Measurements from ENCODE around the gene ATL2.

DNA sequence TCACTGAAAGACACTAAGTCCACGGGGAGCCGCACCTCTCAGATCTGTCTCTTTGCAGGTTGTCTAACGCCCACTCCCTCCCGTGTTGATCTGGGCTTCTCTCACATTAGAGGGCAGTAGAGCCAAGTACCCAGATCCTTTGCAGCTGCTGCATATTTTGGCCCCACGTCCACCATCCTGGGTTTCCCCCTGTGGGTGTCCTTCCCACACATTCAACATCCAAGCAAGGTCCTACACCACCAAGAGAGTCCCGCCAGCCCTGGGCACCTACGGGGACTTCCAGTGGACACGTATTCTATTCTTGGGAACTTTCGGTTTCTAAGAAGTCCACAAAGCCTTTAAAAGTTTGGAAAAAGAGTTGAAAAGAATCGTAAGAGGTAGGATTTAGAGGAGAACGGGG lies 116.6 kb downstream of the ATL2 start:
- TF ChIP-seq, protein P1, sequence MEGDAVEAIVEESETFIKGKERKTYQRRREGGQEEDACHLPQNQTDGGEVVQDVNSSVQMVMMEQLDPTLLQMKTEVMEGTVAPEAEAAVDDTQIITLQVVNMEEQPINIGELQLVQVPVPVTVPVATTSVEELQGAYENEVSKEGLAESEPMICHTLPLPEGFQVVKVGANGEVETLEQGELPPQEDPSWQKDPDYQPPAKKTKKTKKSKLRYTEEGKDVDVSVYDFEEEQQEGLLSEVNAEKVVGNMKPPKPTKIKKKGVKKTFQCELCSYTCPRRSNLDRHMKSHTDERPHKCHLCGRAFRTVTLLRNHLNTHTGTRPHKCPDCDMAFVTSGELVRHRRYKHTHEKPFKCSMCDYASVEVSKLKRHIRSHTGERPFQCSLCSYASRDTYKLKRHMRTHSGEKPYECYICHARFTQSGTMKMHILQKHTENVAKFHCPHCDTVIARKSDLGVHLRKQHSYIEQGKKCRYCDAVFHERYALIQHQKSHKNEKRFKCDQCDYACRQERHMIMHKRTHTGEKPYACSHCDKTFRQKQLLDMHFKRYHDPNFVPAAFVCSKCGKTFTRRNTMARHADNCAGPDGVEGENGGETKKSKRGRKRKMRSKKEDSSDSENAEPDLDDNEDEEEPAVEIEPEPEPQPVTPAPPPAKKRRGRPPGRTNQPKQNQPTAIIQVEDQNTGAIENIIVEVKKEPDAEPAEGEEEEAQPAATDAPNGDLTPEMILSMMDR (conservative IDR thresholded peaks at IDR 0.05; ENCODE audit: low read depth, low read length): no peak
- no peak for TF ChIP-seq EZH2 (IDR thresholded peaks at IDR 0.05; ENCODE audit: borderline replicate concordance, low read depth, low read length, poor library complexity, severe bottlenecking)

All from A673 (cell line).